HepG2 (cell line): Measurements from ENCODE around the gene NFKBIL1. TPM values are rescaled to one million over a fixed set of nuclear protein-coding genes. Genes with fewer than 3 reads are reported as not detected.

ENCODE experiments used
- CEBPB ChIP-seq: IDR thresholded peaks from 2 replicates; pipeline ENCODE4 v1.6.1; 2011; ENCODE audit warnings: low read depth, low read length, improper control_type of control experiment, borderline replicate concordance
- DNMT3B ChIP-seq: conservative IDR thresholded peaks from 2 replicates; pipeline ENCODE4 v1.6.1; 2016; ENCODE audit warnings: missing biosample characterization, control low read depth
- FOXK1 ChIP-seq: sonication (generic); formaldehyde crosslinking; IDR thresholded peaks from 2 replicates; pipeline ENCODE4 v1.4.0; 2020; ENCODE audit warnings: low read depth, missing genetic modification reagents, borderline replicate concordance
- HNRNPLL ChIP-seq: fragments of 200-400 bp; formaldehyde crosslinking; IDR thresholded peaks from 2 replicates; pipeline ENCODE4 v1.6.1; 2017; ENCODE audit warnings: mild to moderate bottlenecking, low read depth, low read length; ENCODE audit not compliant: poor library complexity, severe bottlenecking
- NFE2L2 ChIP-seq: fragments of 150-350 bp; IDR thresholded peaks from 2 replicates; pipeline ENCODE4 v1.6.1; 2014; ENCODE audit warnings: low read length
- RARG ChIP-seq: sonication (generic); formaldehyde crosslinking; IDR thresholded peaks from 2 replicates; pipeline ENCODE4 v1.4.0; 2020; ENCODE audit warnings: low read depth, mild to moderate bottlenecking, missing genetic modification reagents
- REPIN1 ChIP-seq: sonication (generic); formaldehyde crosslinking; IDR thresholded peaks from 2 replicates; pipeline ENCODE4 v1.8.0; 2022; ENCODE audit warnings: missing genetic modification reagents, low read depth, mild to moderate bottlenecking, borderline replicate concordance
- REXO4 ChIP-seq: sonication (generic); formaldehyde crosslinking; IDR thresholded peaks from 2 replicates; pipeline ENCODE4 v1.8.0; 2022; ENCODE audit warnings: missing genetic modification reagents, mild to moderate bottlenecking, borderline replicate concordance
- RFX5 ChIP-seq: IDR thresholded peaks from 2 replicates; pipeline ENCODE4 v1.6.1; 2011; ENCODE audit warnings: low read depth, low read length, improper control_type of control experiment
- RXRB ChIP-seq: IDR thresholded peaks from 2 replicates; pipeline ENCODE4 v1.6.1; 2016; ENCODE audit warnings: borderline replicate concordance, missing genetic modification reagents, missing compliant biosample characterization
- TARDBP ChIP-seq: sonication (generic); formaldehyde crosslinking; IDR thresholded peaks from 2 replicates; pipeline ENCODE4 v1.8.0; 2022; ENCODE audit warnings: mild to moderate bottlenecking, missing genetic modification reagents
- TCF12 ChIP-seq, 2 experiments: fragments of 450-650 bp in 1 of 2; sonication (generic) in 1 of 2; formaldehyde crosslinking in 1 of 2; IDR thresholded peaks; 2 replicates each; pipeline versions ENCODE4 v1.6.1 to v1.8.0; 2017 to 2022; ENCODE audit warnings: antibody characterized with exemption in 1 of 2, mild to moderate bottlenecking in 1 of 2, missing genetic modification reagents in 1 of 2, moderate library complexity in 1 of 2
- TEAD2 ChIP-seq: sonication (generic); formaldehyde crosslinking; IDR thresholded peaks from 2 replicates; pipeline ENCODE4 v1.9.0; 2021; ENCODE audit warnings: missing genetic modification reagents
- ZKSCAN1 ChIP-seq: fragments of 150-350 bp; IDR thresholded peaks from 2 replicates; pipeline ENCODE4 v1.6.1; 2014; ENCODE audit warnings: low read length
- ZNF263 ChIP-seq: sonication (generic); formaldehyde crosslinking; IDR thresholded peaks from 2 replicates; pipeline ENCODE4 v1.4.0; 2020; ENCODE audit warnings: missing genetic modification reagents
- ZNF619 ChIP-seq: sonication (generic); formaldehyde crosslinking; IDR thresholded peaks from 2 replicates; pipeline ENCODE4 v1.4.0; 2020; ENCODE audit warnings: mild to moderate bottlenecking, missing genetic modification reagents
- ZSCAN25 ChIP-seq: sonication (generic); formaldehyde crosslinking; IDR thresholded peaks from 2 replicates; pipeline ENCODE4 v1.8.0; 2022; ENCODE audit warnings: mild to moderate bottlenecking, missing genetic modification reagents
- polyA plus RNA-seq, 8 experiments: library from polyadenylated mRNA; depleted of rRNA in 3 of 8; stranded (reverse) in 7 of 8; unstranded in 1 of 8; fragments of >200 nt; fragmentation: Illumina TruSeq in 4 of 8; extraction: Trizol in 4 of 8; gene quantifications; 2 replicates each; pipeline versions ENCODE4 v1.2.1 to v1.2.3, GENCODE V29; 2011 to 2016; ENCODE audit warnings: low read depth in 4 of 8, missing spikeins in 1 of 8, mixed read lengths in 1 of 8; ENCODE audit not compliant: insufficient read depth in 1 of 8
- total RNA-seq, 5 experiments: library from RNA; depleted of rRNA; stranded (reverse); fragments of >200 nt; fragmentation: Illumina TruSeq; extraction: Trizol; gene quantifications; 2 replicates each; pipeline ENCODE4 v1.2.3, GENCODE V29; 2016; ENCODE audit warnings: low read depth in 1 of 5
- TF ChIP-seq, protein P1 (sequence below): sonication (generic); formaldehyde crosslinking; conservative IDR thresholded peaks from 2 replicates; pipeline ENCODE4 v1.4.0; 2020; ENCODE audit warnings: missing genetic modification reagents
- TF ChIP-seq, protein P2 (sequence below): sonication (generic); formaldehyde crosslinking; IDR thresholded peaks from 2 replicates; pipeline ENCODE4 v1.4.0; 2020; ENCODE audit warnings: missing genetic modification reagents; ENCODE audit errors: not compliant biosample characterization
- TF ChIP-seq, protein P3 (sequence below): sonication (generic); formaldehyde crosslinking; IDR thresholded peaks from 2 replicates; pipeline ENCODE4 v1.8.0; 2023; ENCODE audit warnings: mild to moderate bottlenecking, missing genetic modification reagents
- TF ChIP-seq, protein P4 (sequence below): sonication (generic); formaldehyde crosslinking; IDR thresholded peaks from 2 replicates; pipeline ENCODE4 v1.4.0; 2020; ENCODE audit warnings: low read depth, missing genetic modification reagents
- TF ChIP-seq, protein P5 (sequence below): sonication (generic); formaldehyde crosslinking; conservative IDR thresholded peaks from 2 replicates; pipeline ENCODE4 v1.4.0; 2020; ENCODE audit warnings: missing genetic modification reagents

NFKBIL1 gene
- total and polyA plus RNA-seq, 2 of the 13 experiments (the other 11 are each of a cell fraction or from before 2014, with no cell fraction given), result 9.7 to 19.5 TPM

DNA sequence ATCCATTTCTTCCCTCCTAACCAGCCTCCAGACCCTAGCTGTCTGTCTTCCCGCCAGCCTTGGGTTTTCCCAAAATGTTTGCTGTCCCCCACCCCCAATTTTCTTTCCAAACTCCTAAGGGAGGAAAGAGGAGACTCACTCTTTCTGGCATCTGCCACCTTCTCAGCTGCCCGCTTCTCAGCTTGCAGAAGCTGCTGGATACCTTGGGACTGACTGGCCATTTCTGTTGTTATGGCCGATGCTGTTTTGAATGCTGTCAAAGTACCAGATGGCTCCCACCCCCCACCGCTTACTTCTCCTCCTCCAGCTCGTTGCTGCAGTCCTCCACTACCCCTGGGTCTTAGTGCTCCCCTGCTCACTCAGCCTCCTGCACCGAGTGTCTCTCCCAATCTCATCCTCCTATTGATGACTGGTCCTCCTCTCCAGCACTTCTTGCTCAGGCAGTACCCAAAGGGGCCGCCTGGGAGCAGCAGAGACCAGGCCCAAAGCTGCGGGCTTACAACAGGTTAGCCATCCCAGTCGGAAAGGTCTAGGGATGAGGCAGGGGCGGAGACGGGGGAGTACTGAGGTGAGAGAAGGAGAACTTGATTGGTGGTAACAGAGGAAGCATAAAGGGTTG, 960 bp upstream of the NFKBIL1 start, which contains the start of gene ATP6V1G2 (continued):
- TF ChIP-seq ZSCAN25 (peak; percentile 89), RFX5 (0 out of 2 replicates have a peak, but pooled peaks have one; percentile 30), NFE2L2 (no peak), REXO4 (CRISPR knock-in tag) (no peak), TEAD2 (CRISPR knock-in tag) (no peak), CEBPB (0 out of 2 replicates have a peak, but pooled peaks have one; percentile 0), RXRB (CRISPR knock-in tag) (peak; percentile 57; the same call in 1 of the 2 replicates), REPIN1 (peak; percentile 76; the same call in 1 of the 2 replicates), FOXK1 (0 out of 2 replicates have a peak, but pooled peaks have one; percentile 49), HNRNPLL (no peak), DNMT3B (no peak), RARG (CRISPR knock-in tag) (no peak), ZNF619 (CRISPR knock-in tag) (0 out of 2 replicates have a peak, but pooled peaks have one; percentile 18), TARDBP (peak; percentile 33; the same call in 1 of the 2 replicates), TCF12 (IDR thresholded peaks at IDR 0.05) (no peak), TCF12 (CRISPR knock-in tag; IDR thresholded peaks at IDR 0.05) (no peak), ZNF263 (CRISPR knock-in tag) (peak; percentile 97), ZKSCAN1 (no peak)
- TF ChIP-seq, protein P1, sequence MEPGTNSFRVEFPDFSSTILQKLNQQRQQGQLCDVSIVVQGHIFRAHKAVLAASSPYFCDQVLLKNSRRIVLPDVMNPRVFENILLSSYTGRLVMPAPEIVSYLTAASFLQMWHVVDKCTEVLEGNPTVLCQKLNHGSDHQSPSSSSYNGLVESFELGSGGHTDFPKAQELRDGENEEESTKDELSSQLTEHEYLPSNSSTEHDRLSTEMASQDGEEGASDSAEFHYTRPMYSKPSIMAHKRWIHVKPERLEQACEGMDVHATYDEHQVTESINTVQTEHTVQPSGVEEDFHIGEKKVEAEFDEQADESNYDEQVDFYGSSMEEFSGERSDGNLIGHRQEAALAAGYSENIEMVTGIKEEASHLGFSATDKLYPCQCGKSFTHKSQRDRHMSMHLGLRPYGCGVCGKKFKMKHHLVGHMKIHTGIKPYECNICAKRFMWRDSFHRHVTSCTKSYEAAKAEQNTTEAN (CRISPR knock-in tag), result no peak
- TF ChIP-seq, protein P2, sequence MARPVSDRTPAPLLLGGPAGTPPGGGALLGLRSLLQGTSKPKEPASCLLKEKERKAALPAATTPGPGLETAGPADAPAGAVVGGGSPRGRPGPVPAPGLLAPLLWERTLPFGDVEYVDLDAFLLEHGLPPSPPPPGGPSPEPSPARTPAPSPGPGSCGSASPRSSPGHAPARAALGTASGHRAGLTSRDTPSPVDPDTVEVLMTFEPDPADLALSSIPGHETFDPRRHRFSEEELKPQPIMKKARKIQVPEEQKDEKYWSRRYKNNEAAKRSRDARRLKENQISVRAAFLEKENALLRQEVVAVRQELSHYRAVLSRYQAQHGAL (CRISPR knock-in tag), result no peak
- TF ChIP-seq, protein P3, sequence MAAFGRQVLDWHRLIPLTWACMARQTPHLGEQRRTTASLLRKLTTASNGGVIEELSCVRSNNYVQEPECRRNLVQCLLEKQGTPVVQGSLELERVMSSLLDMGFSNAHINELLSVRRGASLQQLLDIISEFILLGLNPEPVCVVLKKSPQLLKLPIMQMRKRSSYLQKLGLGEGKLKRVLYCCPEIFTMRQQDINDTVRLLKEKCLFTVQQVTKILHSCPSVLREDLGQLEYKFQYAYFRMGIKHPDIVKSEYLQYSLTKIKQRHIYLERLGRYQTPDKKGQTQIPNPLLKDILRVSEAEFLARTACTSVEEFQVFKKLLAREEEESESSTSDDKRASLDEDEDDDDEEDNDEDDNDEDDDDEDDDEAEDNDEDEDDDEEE (CRISPR knock-in tag), result no peak; the same call in 1 of the 2 replicates
- TF ChIP-seq, protein P4, sequence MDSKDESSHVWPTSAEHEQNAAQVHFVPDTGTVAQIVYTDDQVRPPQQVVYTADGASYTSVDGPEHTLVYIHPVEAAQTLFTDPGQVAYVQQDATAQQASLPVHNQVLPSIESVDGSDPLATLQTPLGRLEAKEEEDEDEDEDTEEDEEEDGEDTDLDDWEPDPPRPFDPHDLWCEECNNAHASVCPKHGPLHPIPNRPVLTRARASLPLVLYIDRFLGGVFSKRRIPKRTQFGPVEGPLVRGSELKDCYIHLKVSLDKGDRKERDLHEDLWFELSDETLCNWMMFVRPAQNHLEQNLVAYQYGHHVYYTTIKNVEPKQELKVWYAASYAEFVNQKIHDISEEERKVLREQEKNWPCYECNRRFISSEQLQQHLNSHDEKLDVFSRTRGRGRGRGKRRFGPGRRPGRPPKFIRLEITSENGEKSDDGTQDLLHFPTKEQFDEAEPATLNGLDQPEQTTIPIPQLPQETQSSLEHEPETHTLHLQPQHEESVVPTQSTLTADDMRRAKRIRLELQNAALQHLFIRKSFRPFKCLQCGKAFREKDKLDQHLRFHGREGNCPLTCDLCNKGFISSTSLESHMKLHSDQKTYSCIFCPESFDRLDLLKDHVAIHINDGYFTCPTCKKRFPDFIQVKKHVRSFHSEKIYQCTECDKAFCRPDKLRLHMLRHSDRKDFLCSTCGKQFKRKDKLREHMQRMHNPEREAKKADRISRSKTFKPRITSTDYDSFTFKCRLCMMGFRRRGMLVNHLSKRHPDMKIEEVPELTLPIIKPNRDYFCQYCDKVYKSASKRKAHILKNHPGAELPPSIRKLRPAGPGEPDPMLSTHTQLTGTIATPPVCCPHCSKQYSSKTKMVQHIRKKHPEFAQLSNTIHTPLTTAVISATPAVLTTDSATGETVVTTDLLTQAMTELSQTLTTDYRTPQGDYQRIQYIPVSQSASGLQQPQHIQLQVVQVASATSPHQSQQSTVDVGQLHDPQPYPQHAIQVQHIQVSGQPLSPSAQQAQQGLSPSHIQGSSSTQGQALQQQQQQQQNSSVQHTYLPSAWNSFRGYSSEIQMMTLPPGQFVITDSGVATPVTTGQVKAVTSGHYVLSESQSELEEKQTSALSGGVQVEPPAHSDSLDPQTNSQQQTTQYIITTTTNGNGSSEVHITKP (CRISPR knock-in tag), result peak; percentile 70; the same call in 1 of the 2 replicates
- TF ChIP-seq, protein P5, sequence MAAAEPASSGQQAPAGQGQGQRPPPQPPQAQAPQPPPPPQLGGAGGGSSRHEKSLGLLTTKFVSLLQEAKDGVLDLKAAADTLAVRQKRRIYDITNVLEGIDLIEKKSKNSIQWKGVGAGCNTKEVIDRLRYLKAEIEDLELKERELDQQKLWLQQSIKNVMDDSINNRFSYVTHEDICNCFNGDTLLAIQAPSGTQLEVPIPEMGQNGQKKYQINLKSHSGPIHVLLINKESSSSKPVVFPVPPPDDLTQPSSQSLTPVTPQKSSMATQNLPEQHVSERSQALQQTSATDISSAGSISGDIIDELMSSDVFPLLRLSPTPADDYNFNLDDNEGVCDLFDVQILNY (CRISPR knock-in tag), result no peak
